Spleen (tissue), 11 donors: ENCODE data around the gene ATP1B3. TPM values are rescaled to one million over a fixed set of nuclear protein-coding genes. Genes with fewer than 3 reads are reported as not detected.

Experiments
- DNase-seq: peaks from one replicate; pipeline ENCODE4 v3.0.0-alpha.2; 2020
- H3K27ac ChIP-seq, 8 donors: fragments of 200-600 bp; sonication (generic) in 7 of 8; 1 replicate in 4 of 8; 2 replicates in 4 of 8; pipeline versions ENCODE4 v1.5.0 to v1.8.0; 2016 to 2021; ENCODE audit warnings: inconsistent platforms in 4 of 8, mild to moderate bottlenecking in 4 of 8, moderate library complexity in 1 of 8
- H3K27me3 ChIP-seq, 7 donors: fragments of 200-600 bp; sonication (generic) in 6 of 7; replicated peaks in 1 of 7; 1 replicate in 4 of 7; 2 replicates in 3 of 7; pipeline versions ENCODE4 v1.5.0 to v1.8.0; 2016 to 2021; ENCODE audit warnings: inconsistent platforms in 3 of 7, mild to moderate bottlenecking in 1 of 7
- H3K36me3 ChIP-seq, 6 donors: fragments of 200-600 bp; sonication (generic) in 5 of 6; 1 replicate in 4 of 6; 2 replicates in 2 of 6; pipeline versions ENCODE4 v1.5.0 to v1.8.0; 2016 to 2021; ENCODE audit warnings: inconsistent platforms in 2 of 6
- H3K4me1 ChIP-seq, 6 donors: fragments of 200-600 bp; sonication (generic) in 5 of 6; 1 replicate in 3 of 6; 2 replicates in 3 of 6; pipeline versions ENCODE4 v1.5.0 to v1.8.0; 2016 to 2021; ENCODE audit warnings: inconsistent platforms in 3 of 6
- H3K4me3 ChIP-seq, 8 donors: fragments of 200-600 bp; sonication (generic) in 7 of 8; 1 replicate in 4 of 8; 2 replicates in 4 of 8; pipeline versions ENCODE4 v1.5.0 to v1.8.0; 2016 to 2021; ENCODE audit warnings: inconsistent platforms in 4 of 8, mild to moderate bottlenecking in 4 of 8, moderate library complexity in 2 of 8
- H3K9me3 ChIP-seq, 8 donors: fragments of 200-600 bp; sonication (generic) in 7 of 8; 1 replicate in 4 of 8; 2 replicates in 4 of 8; pipeline versions ENCODE4 v1.5.0 to v1.8.0; 2016 to 2021; ENCODE audit warnings: inconsistent platforms in 4 of 8
- CTCF ChIP-seq, 11 experiments: fragments of 200-600 bp in 7 of 11; fragments of 450-650 bp in 4 of 11; sonication (generic) in 4 of 11; IDR thresholded peaks in 8 of 11; conservative IDR thresholded peaks in 3 of 11; 1 replicate in 7 of 11; 2 replicates in 4 of 11; pipeline versions ENCODE4 v1.4.0 to v1.8.0; 2016 to 2021; ENCODE audit warnings: antibody characterized with exemption in 11 of 11, inconsistent platforms in 4 of 11, mild to moderate bottlenecking in 1 of 11
- POLR2A ChIP-seq, 3 donors: fragments of 450-650 bp; IDR thresholded peaks; one replicate each; pipeline ENCODE4 v1.5.1; 2017; ENCODE audit warnings: antibody characterized with exemption in 3 of 3, mild to moderate bottlenecking in 1 of 3
- POLR2AphosphoS5 ChIP-seq, 3 donors: sonication (generic); formaldehyde crosslinking; IDR thresholded peaks; one replicate each; pipeline ENCODE4 v1.5.1; 2017; ENCODE audit warnings: antibody characterized with exemption in 3 of 3
- WGBS, 5 donors: extraction: QIAGEN DNeasy Blood & Tissue Kit in 3 of 5; methylation state at CpG; one replicate each; pipeline versions ENCODE4 v1.1.5 to v1.1.7; 2013 to 2018; 5-methylcytosine and 5-hydroxymethylcytosine counted together
- intact Hi-C: fragments of 100-400 bp; cut with DNase I; formaldehyde crosslinking; loops from one replicate; pipeline ENCODE4 v1.15.0; 2023; ENCODE audit warnings: low total_unique reads
- polyA plus RNA-seq, 3 donors: library from polyadenylated mRNA; stranded (reverse); fragments of 200-250 nt; gene quantifications; one replicate each; pipeline ENCODE4 v1.2.1, GENCODE V29; 2013
- total RNA-seq, 7 donors: library from RNA; depleted of rRNA in 3 of 7; stranded (reverse); fragments of >200 nt in 3 of 7; fragmentation: NEBNext Ultra II Directional in 4 of 7; extraction: Animal tissue kit (Norgen Biotek cat#: 25700) in 4 of 7; gene quantifications; one replicate each; pipeline versions ENCODE4 v1.1.0 to v1.2.1, GENCODE V29; 2016 to 2021
- donor health status: healthy with polysubstance abuse.
- donor health status: DM: no; HTN: no; CAD: no; lungs with moderate emphysema.
- donor health status: DM: no; HTN: no; CAD: no.
- donor health status: Bipolar disorder and iron deficiency.
- donor health status: healthy.
- donor health status: DM: no; HTN: no; CAD: no.
- donor health status: DM: yes; HTN: yes; CAD: no.

The ATP1B3 gene
- total and polyA plus RNA-seq, 10 donors, result 35.7 to 80.1 (median 66.4) TPM

GRCh38 chr3:141959589-141960554, 83.4 kb downstream of the ATP1B3 start:
- intact Hi-C loops, result loop anchor here (10.0 kb wide), 1 partner anchor 325 kb away; no protein-coding TSS in a partner anchor
- H3K9me3 ChIP-seq, result no peaks in the 10 kb centered on the region
- peaks cover 0 to 4% (median 0%) of the 10 kb centered on the region in 6 donors for H3K4me1 ChIP-seq
- TF ChIP-seq CTCF (IDR thresholded peaks at IDR 0.05 in 8 of 11, conservative IDR thresholded peaks at IDR 0.05 in 3 of 11) (no peak), POLR2A (IDR thresholded peaks at IDR 0.05) (no peak), POLR2AphosphoS5 (IDR thresholded peaks at IDR 0.05) (no peak)
- H3K36me3 ChIP-seq, result peaks cover 0 to 90% (median 16%) of the 10 kb centered on the region in 6 donors
- no peak overlapping the region for H3K4me3 ChIP-seq
- H3K27me3 ChIP-seq, result no peaks in the 10 kb centered on the region
- DNase-seq, result no peak
- 80 to 87% (median 85%) methylated on average over 8 of the region's 8 CpGs for WGBS, 5 donors
- peak overlapping the region in 1 of 8 donors; percentile 32 for H3K27ac ChIP-seq

- peaks cover 0 to 88% (median 16%) of the 10 kb centered on the region in 6 donors for H3K36me3 ChIP-seq
- TF ChIP-seq POLR2A (IDR thresholded peaks at IDR 0.05) (no peak), CTCF (IDR thresholded peaks at IDR 0.05 in 8 of 11, conservative IDR thresholded peaks at IDR 0.05 in 3 of 11) (no peak), POLR2AphosphoS5 (IDR thresholded peaks at IDR 0.05) (no peak)
- no peak overlapping the region for H3K27ac ChIP-seq
- 66 to 87% (median 70%) methylated on average over 3 of the region's 3 CpGs for WGBS, 5 donors
- no peak for DNase-seq
- H3K4me3 ChIP-seq, result no peak overlapping the region
- no peaks in the 10 kb centered on the region for H3K27me3 ChIP-seq
- H3K4me1 ChIP-seq, result peaks cover 0 to 4% (median 0%) of the 10 kb centered on the region in 6 donors
- H3K9me3 ChIP-seq, result no peaks in the 10 kb centered on the region
- intact Hi-C loops, result loop anchor here (10.0 kb wide), 1 partner anchor 324 kb away; no protein-coding TSS in a partner anchor
These were observed 84.3 kb downstream of the ATP1B3 start for GRCh38 chr3:141960731-141961130.

DNA sequence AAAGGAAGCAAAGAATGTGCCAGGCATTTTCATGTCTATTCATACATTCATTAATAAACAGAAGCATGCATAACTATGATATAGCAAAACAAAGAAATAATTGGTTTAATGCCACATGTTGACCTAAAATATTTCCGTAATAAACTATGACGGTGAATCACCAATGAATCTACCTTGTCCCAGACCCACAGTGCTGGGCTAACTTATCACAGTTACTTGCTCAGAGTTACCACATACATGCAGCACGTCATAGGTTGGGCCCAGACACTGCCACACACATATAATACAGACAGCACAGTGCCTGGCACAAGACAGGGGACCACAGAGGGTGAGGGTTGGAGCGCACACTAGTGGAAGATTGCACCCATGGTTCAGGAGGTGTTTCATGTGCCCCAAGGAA, 86.9 kb downstream of the ATP1B3 start:
- H3K36me3 ChIP-seq, result peaks cover 0 to 81% (median 12%) of the 10 kb centered on the region in 6 donors
- TF ChIP-seq POLR2A (IDR thresholded peaks at IDR 0.05), result no peak
- TF ChIP-seq POLR2AphosphoS5 (IDR thresholded peaks at IDR 0.05), result no peak
- no peak for TF ChIP-seq CTCF (IDR thresholded peaks at IDR 0.05 in 8 of 11, conservative IDR thresholded peaks at IDR 0.05 in 3 of 11)
- intact Hi-C loops, result loop anchor here (10.0 kb wide), 1 partner anchor 322 kb away; no protein-coding TSS in a partner anchor
- 93 to 96% (median 95%) methylated on average over 4 of the region's 4 CpGs for WGBS, 5 donors
- H3K27me3 ChIP-seq, result no peaks in the 10 kb centered on the region
- H3K9me3 ChIP-seq, result no peaks in the 10 kb centered on the region
- no peak for DNase-seq
- H3K4me3 ChIP-seq, result no peak overlapping the region
- no peak overlapping the region for H3K27ac ChIP-seq
- H3K4me1 ChIP-seq, result peaks cover 0 to 4% (median 0%) of the 10 kb centered on the region in 6 donors

- no peaks in the 10 kb centered on the region for H3K4me1 ChIP-seq
- H3K36me3 ChIP-seq, result peaks cover 0 to 69% (median 7%) of the 10 kb centered on the region in 6 donors
- no peak overlapping the region for H3K4me3 ChIP-seq
- intact Hi-C loops, result loop anchor here (10.0 kb wide), 1 partner anchor 319 kb away; no protein-coding TSS in a partner anchor
- no peak overlapping the region for H3K27ac ChIP-seq
- H3K9me3 ChIP-seq, result no peaks in the 10 kb centered on the region
- no peak for DNase-seq
- TF ChIP-seq POLR2A (IDR thresholded peaks at IDR 0.05) (no peak), CTCF (IDR thresholded peaks at IDR 0.05 in 8 of 11, conservative IDR thresholded peaks at IDR 0.05 in 3 of 11) (no peak), POLR2AphosphoS5 (IDR thresholded peaks at IDR 0.05) (no peak)
- WGBS, 5 donors, result 76 to 91% (median 85%) methylated on average over 1 of the region's 1 CpG
- no peaks in the 10 kb centered on the region for H3K27me3 ChIP-seq
These were observed 89.0 kb downstream of the ATP1B3 start for GRCh38 chr3:141965471-141965870.
